ENCODE measurements around the gene CRTC2.

DNA sequence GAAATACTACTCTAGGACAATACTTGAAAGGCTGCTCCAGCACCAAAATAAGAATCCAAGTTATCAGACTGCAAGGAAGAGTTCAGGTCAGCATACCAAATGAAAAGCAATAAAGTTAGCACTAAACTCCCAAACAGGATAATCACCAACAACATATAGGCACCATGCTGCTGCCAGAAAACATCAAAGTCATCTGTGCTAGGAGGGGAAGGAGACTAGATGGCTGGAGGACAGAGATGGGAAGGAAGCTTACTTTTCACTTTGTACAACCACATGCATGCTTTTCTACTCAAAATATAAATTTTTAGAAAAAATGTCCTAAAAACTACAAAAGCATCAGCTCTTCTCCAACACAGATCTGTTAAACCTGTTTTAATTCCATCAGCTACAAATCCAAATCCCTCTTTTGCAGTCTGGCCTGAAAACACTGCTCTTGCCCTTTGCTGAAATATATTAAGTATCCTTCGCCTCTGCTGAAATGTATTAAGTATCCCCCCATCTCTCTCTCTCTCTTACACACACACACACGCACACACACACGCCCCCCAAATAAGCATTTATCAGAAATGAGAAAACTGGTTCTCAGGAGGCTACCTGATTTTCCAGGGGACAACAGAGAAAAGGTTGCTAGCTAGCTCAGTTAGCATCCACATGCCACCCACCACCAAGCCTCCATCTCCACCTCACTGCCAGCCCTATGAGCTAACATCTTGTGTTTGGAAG lies 37.2 kb downstream of the CRTC2 start:
- TF ChIP-seq, protein P1, sequence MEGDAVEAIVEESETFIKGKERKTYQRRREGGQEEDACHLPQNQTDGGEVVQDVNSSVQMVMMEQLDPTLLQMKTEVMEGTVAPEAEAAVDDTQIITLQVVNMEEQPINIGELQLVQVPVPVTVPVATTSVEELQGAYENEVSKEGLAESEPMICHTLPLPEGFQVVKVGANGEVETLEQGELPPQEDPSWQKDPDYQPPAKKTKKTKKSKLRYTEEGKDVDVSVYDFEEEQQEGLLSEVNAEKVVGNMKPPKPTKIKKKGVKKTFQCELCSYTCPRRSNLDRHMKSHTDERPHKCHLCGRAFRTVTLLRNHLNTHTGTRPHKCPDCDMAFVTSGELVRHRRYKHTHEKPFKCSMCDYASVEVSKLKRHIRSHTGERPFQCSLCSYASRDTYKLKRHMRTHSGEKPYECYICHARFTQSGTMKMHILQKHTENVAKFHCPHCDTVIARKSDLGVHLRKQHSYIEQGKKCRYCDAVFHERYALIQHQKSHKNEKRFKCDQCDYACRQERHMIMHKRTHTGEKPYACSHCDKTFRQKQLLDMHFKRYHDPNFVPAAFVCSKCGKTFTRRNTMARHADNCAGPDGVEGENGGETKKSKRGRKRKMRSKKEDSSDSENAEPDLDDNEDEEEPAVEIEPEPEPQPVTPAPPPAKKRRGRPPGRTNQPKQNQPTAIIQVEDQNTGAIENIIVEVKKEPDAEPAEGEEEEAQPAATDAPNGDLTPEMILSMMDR (conservative IDR thresholded peaks at IDR 0.05; ENCODE audit: low read length), result no peak
- TF ChIP-seq EZH2phosphoT487 (IDR thresholded peaks at IDR 0.05; ENCODE audit: borderline replicate concordance), result no peak
